OCI-LY1 (cell line): ENCODE results near the gene TANC1.

Source experiments
- H2AFZ ChIP-seq: fragments of 200-600 bp; sonication (generic), shearing (Covaris generic); 2 replicates; pipeline ENCODE4 v1.6.0; 2014; ENCODE audit warnings: antibody characterized with exemption, mild to moderate bottlenecking, low read length
- H3F3A ChIP-seq: fragments of 200-600 bp; sonication (generic), shearing (Covaris generic); 2 replicates; pipeline ENCODE4 v1.6.0; 2014; ENCODE audit warnings: mild to moderate bottlenecking, antibody characterized with exemption, low read length, moderate library complexity; ENCODE audit not compliant: insufficient read depth
- H3K27ac ChIP-seq: fragments of 200-600 bp; sonication (generic); 2 replicates; pipeline ENCODE4 v1.5.1; 2014; ENCODE audit warnings: low read length, mixed run types, mild to moderate bottlenecking, low read depth; ENCODE audit not compliant: poor library complexity, severe bottlenecking
- H3K27me3 ChIP-seq: fragments of 200-600 bp; sonication (generic); 2 replicates; pipeline ENCODE4 v1.6.0; 2014; ENCODE audit warnings: antibody characterized with exemption, mild to moderate bottlenecking, low read length, moderate library complexity; ENCODE audit not compliant: insufficient read depth
- H3K36me3 ChIP-seq: fragments of 200-600 bp; sonication (generic); 2 replicates; pipeline ENCODE4 v1.6.1; 2014; ENCODE audit warnings: mild to moderate bottlenecking, antibody characterized with exemption, low read length, moderate library complexity, mixed read lengths; ENCODE audit not compliant: insufficient read depth
- H3K4me1 ChIP-seq: fragments of 200-600 bp; sonication (generic); 2 replicates; pipeline ENCODE4 v1.5.1; 2014; ENCODE audit warnings: mild to moderate bottlenecking, low read length, moderate library complexity; ENCODE audit not compliant: insufficient read depth, severe bottlenecking
- H3K4me2 ChIP-seq: fragments of 200-600 bp; sonication (generic), shearing (Covaris generic); 2 replicates; pipeline ENCODE4 v1.6.1; 2014; ENCODE audit warnings: low read length
- H3K4me3 ChIP-seq: fragments of 200-600 bp; sonication (generic); 2 replicates; pipeline ENCODE4 v1.5.1; 2014; ENCODE audit warnings: low read length, low read depth, mild to moderate bottlenecking, mixed read lengths; ENCODE audit not compliant: poor library complexity, severe bottlenecking
- H3K79me2 ChIP-seq: fragments of 200-600 bp; shearing (Covaris generic); 2 replicates; pipeline ENCODE4 v1.6.1; 2016; ENCODE audit warnings: mixed run types, low read length, mixed read lengths; ENCODE audit not compliant: insufficient read depth
- H3K9ac ChIP-seq: fragments of 200-600 bp; sonication (generic), shearing (Covaris generic); 2 replicates; pipeline ENCODE4 v1.6.1; 2014; ENCODE audit warnings: mild to moderate bottlenecking, low read length, mixed read lengths
- H3K9me2 ChIP-seq: fragments of 200-600 bp; sonication (generic), shearing (Covaris generic); 2 replicates; pipeline ENCODE4 v1.6.1; 2014; ENCODE audit warnings: low read depth, mild to moderate bottlenecking, low read length, mixed read lengths
- H3K9me3 ChIP-seq: fragments of 200-600 bp; shearing (Covaris generic); 2 replicates; pipeline ENCODE4 v1.6.1; 2014; ENCODE audit warnings: low read length, mixed read lengths
- H4K20me1 ChIP-seq: fragments of 200-600 bp; sonication (generic), shearing (Covaris generic); 2 replicates; pipeline ENCODE4 v1.6.0; 2016; ENCODE audit warnings: mild to moderate bottlenecking, low read length; ENCODE audit not compliant: insufficient read depth
- CTCF ChIP-seq: fragments of 200-600 bp; sonication (generic), shearing (Covaris generic); IDR thresholded peaks from 2 replicates; pipeline ENCODE4 v1.5.1; 2017; ENCODE audit warnings: mild to moderate bottlenecking, antibody characterized with exemption, low read length, moderate library complexity, mixed read lengths
- EZH2 ChIP-seq: fragments of 200-600 bp; sonication (generic), shearing (Covaris generic); IDR thresholded peaks from 2 replicates; pipeline ENCODE4 v1.8.0; 2017; ENCODE audit warnings: borderline replicate concordance, mixed run types, mild to moderate bottlenecking, antibody characterized with exemption, low read length, moderate library complexity, mixed read lengths

The TANC1 gene

GRCh38 chr2:159043710-159044109 lies 75.3 kb downstream of the TANC1 start:
- Histone ChIP-seq H3K4me3 (no peak overlapping the region), H3K27ac (no peak overlapping the region), H2AFZ (no peak overlapping the region), H3K9ac (no peak overlapping the region), H3K36me3 (no peaks in the 10 kb centered on the region), H3K4me1 (no peaks in the 10 kb centered on the region), H3K27me3 (no peaks in the 10 kb centered on the region), H3K9me3 (no peaks in the 10 kb centered on the region), H3K79me2 (no peaks in the 10 kb centered on the region), H4K20me1 (no peaks in the 10 kb centered on the region), H3K9me2 (no peaks in the 10 kb centered on the region), H3F3A (no peaks in the 10 kb centered on the region), H3K4me2 (no peak overlapping the region)
- TF ChIP-seq EZH2 (no peak), CTCF (no peak)

GRCh38 chr2:159044804-159045286 lies 76.4 kb downstream of the TANC1 start:
- Histone ChIP-seq H3K4me1 (no peaks in the 10 kb centered on the region), H3K9me3 (no peaks in the 10 kb centered on the region), H3K4me3 (no peak overlapping the region), H3K27me3 (no peaks in the 10 kb centered on the region), H3K36me3 (no peaks in the 10 kb centered on the region), H3K79me2 (no peaks in the 10 kb centered on the region), H3K9me2 (no peaks in the 10 kb centered on the region), H2AFZ (no peak overlapping the region), H3K27ac (no peak overlapping the region), H3K9ac (no peak overlapping the region), H3K4me2 (no peak overlapping the region), H4K20me1 (no peaks in the 10 kb centered on the region), H3F3A (no peaks in the 10 kb centered on the region)
- TF ChIP-seq EZH2: no peak
- no peak for TF ChIP-seq CTCF

GRCh38 chr2:159045545-159046454 lies 77.4 kb downstream of the TANC1 start:
- Histone ChIP-seq H3K4me2 (no peak overlapping the region), H3K79me2 (no peaks in the 10 kb centered on the region)

More at GRCh38 chr2:159045545-159046454, 77.4 kb downstream of the TANC1 start:
- Histone ChIP-seq H3K27me3 (no peaks in the 10 kb centered on the region), H3K9ac (no peak overlapping the region), H3F3A (no peaks in the 10 kb centered on the region), H3K36me3 (no peaks in the 10 kb centered on the region), H3K27ac (no peak overlapping the region), H3K4me1 (no peaks in the 10 kb centered on the region), H3K9me2 (no peaks in the 10 kb centered on the region), H3K4me3 (no peak overlapping the region), H4K20me1 (no peaks in the 10 kb centered on the region), H2AFZ (no peak overlapping the region), H3K9me3 (no peaks in the 10 kb centered on the region)
- TF ChIP-seq CTCF (no peak), EZH2 (no peak)
